HG03442 (cell line): ENCODE measurements around the gene CHTF18.
A peak's percentile ranks its signal among the peaks of the same experiment; 100 is the strongest.
"Not testable (repeated sequence)": the region's sequence is repeated elsewhere in the genome, so short reads cannot be mapped to it uniquely, and the experiment has no call there.

Experiments
- ATAC-seq: cut with Tn5 transposase; IDR thresholded peaks from one replicate; pipeline ENCODE4 v1.9.1; 2021; ENCODE audit warnings: mild to moderate bottlenecking, moderate library complexity; ENCODE audit not compliant: unreplicated experiment

The CHTF18 gene

DNA sequence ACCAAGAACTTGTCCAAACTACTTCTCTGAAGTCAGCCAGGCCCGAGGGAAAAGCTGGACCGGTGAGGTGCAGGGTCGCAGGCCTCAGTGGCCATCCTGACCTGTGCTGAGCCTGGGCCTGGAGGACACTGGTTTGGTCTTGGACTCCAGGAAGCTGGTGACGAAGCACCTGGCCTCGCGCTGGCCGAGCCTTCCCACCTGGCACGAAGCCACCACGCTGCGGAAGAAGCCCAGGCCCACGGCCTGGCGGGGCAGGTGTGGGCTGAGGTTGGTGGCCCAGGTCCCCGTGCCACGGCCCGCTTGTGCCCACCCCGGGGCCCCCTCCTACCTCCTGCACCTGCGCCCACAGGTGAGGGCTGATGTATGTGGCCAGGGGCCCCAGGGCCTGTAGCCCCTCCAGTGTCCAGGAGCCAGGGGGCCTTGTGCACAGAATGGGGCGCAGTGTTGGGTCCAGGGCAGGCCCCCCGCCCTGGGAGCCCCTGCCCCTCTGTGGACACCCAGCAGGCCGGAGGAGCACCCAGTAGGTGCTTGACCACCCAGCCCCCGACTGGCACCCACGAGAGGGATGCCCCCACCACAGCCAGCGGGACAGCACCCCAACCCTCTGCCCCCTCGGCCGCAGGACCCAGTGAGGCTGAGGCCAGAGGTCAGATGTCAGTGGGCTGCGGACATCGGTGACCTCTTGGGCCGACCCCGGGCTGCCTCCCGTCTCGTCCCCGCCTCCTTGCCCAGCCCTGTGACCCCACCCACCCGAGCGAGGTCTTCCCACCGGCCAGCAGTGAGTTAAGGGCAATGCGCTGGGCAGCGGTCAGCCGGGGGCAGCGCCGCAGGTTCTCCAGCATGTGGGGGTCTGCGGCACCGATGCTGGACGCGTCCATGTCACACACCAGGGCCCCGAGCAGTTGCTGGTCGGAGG, 14.1 kb upstream of the CHTF18 start:
- ATAC-seq: no peak

DNA sequence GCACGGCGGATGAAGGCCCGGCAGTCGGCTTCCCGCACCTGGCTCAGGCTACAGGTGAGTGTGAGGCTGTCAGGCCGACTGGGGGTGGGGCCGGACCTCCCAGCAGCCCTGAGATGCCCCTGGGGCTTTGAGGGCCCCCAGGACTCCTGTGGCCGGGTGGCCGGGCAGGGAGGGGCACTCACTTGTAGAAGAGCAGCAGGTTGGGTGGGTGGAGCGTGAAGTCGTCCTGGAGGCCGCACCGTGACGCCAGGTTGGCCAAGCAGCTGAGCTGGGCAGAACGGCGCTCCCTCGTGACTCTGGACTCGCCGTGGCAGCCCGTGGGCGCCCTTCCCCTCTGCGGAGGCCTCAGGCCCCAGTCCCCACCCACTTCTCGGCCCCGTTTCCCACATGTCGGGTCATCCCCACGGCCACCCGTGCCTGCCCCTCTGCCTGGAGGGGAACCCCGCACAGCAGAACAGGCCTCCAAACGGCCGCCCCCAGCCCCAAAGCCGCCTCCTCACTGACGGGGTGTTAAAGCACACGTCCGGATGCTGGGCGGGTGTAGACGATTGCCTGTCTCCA, 13.1 kb upstream of the CHTF18 start:
- no peak for ATAC-seq

DNA sequence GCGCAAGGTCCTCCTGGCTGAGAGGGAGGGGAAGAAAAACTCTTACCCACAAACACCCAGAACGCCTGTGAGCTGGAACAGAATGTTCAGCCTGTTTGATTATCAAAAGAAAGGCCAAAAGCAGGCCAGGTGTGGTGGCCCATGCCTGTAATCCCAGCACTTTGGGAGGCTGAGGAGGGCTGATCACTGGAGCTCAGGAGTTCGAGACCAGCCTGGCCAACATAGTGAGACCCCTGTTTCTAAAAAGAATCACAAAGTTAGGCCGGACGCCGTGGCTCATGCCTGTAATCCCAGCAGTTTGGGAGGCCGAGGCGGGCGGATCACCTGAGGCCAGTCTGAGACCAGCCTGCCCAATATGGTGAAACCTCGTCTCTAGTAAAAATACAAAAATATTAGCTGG, 12.1 kb upstream of the CHTF18 start:
- ATAC-seq: not testable (repeated sequence)

DNA sequence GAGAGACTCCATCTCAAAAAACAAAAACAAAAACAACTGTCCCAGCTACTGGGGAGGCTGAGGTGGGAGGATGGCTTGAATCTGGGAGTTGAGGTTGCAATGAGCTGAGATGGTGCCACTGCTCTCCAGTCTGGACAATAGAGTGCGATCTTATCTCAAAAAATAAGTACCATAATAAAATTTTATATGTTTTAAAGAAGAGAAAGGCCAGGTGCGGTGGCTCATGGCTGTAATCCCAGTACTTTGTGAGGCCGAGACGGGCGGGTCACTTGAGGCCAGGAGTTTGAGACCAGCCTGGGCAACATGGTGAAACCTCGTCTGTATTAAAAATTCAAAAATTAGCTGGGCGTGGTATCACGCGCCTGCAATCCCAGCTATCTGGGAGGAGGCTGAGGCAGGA, 11.6 kb upstream of the CHTF18 start:
- ATAC-seq: no peak

- no peak for ATAC-seq
These were observed 10.6 kb upstream of the CHTF18 start for GRCh38 chr16:777826-778225.

GRCh38 chr16:778447-778846, 10.0 kb upstream of the CHTF18 start:
- no peak for ATAC-seq

- ATAC-seq: no peak
These were observed 9.4 kb upstream of the CHTF18 start for GRCh38 chr16:778909-779527.

DNA sequence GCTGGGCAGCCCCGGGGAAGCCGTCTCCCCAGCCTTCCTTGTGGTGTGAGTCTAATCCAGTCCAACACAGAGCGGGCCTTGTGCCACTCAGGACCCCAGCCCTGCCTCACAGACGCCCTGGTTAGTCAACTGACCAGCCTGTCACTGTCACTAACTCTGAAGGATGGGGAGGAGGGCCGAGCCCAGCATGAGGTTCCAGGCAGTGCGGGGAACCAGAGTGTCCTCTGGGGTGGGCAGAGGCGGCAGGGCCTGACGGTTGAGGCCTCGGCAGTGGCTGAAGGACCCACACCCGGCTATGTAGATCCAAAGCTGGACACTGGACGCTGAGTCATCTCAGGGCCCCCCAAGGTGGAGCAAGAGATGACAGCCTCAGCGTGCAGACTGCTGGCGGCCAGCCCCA, 8.9 kb upstream of the CHTF18 start:
- ATAC-seq: no peak

DNA sequence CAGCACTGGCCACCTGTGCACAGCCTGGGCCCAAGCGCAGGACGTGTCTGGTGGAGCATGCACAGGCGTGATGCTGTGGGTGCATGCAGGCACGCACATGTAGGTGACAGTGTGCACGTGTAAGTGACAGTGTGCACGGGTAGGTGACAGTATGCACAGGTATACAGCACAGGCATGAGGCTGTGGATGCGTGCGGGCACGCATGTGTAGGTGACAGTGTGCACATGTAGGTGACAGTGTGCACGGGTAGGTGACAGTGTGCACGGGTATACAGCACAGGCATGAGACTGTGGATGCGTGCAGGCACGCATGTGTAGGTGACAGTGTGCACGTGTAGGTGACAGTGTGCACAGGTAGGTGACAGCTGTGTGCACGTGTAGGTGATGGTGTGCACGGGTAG, 8.1 kb upstream of the CHTF18 start:
- no peak for ATAC-seq

GRCh38 chr16:781346-782010, 6.9 kb upstream of the CHTF18 start:
- no peak for ATAC-seq

DNA sequence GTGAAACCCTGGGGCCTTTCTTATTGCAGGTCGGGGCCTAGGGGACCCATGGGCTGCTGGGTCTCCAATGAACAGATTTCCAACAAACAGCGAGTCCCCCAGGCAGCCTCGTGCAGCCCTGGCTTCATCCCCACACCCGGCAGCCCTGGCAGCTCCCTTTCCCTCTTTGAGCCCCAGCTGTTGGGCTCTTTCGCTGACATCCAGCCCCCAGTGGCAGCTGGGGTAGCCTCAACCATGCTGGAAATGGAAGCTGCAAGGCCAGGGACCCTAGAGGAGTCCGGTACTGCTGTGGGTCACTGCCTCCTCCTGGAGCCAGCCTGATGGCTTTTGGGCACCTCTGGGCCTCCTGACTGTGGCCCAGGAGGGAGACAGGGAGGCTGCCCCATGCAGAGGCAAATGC, 6.2 kb upstream of the CHTF18 start:
- no peak for ATAC-seq

DNA sequence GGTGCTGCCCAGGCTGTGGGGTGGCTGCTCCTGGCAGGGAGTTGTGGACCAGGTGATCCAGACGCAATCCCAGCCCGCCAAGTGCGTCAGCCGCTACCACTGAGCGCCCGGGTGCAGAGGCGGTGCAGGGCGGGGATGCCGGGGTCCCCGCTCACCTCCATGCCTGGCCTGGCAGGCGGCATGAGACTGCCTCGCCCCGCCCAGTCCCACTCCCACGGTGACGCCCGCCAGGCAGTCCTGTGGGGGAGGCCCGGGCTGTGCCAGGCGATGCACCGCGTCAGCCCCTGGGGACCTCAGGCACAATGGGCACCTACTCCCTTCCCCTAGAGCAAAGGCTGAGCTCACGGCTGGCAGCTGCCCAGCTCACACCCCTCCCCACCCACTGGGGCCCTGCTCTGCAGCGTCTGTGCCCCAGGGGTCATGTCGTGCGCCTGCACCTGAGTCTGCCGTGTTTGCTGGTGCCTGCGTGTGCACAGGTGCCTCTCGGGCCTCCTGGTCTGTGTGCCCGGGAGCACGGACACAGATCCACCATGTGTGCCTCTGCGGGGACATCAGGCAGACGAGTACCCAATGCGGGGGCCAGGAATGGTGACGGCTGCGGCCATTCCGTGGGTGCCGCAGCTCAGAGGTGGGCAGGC, 5.5 kb upstream of the CHTF18 start:
- no peak for ATAC-seq

- ATAC-seq: no peak
These were observed 4.8 kb upstream of the CHTF18 start for GRCh38 chr16:783404-784161.

GRCh38 chr16:784431-784830, 4.0 kb upstream of the CHTF18 start:
- no peak for ATAC-seq

DNA sequence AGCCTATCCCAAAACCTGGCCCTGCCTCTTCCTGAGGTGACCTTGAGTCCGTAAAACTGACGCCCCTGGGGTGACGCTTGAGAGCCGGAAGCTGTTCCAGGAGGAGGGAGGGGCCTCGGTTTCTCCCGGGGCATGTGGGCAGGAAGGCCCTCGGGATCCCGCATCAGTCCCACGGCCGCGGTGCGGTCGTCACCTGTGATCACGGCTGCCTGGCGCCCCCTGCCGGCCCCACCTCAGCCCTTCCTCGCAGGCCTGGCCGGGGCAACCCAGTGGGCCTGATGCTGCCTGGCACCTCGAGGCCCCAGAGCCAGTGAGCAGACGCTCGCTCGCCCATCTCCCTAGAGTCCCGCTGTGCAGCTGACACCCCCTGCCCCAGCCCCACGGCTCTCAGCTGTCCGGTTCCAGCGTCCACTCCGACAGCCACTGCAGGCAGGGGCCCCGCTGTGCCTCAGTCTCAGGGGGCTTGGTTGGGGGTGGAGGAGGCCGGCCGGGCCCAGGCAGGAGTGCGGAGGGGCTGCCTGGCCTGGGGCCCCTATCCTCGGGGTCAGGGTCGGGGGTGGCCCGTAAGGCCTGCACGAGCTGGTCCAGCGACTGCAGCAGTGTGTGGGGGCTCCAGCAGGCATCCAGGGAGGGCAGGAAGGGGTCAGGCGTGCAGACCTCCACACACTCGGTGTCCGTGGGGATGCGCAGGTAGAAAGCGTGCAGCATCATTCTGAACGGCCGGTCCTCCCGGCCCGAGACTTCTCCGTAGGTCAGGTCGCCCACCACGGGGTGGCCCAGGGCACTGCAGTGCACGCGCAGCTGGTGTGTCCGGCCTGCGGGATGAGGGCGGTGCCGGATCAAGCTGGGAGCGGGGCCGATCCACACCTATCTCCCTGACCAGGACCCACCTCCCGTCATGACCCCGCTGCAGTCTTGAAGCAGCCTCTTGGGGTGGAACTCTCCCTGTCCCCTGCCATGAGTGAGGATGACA, 2.6 kb upstream of the CHTF18 start:
- ATAC-seq: no peak

GRCh38 chr16:787321-787966, 976 bp upstream of the CHTF18 start:
- ATAC-seq: no peak

GRCh38 chr16:787978-788398, 432 bp upstream of the CHTF18 start, which contains the start of gene RPUSD1:
TSS of gene RPUSD1 (minus strand) at chr16:788381. CDS start at chr16:787737, 644 bp downstream.
- peak; percentile 22 for ATAC-seq

GRCh38 chr16:789191-789850, 901 bp downstream of the CHTF18 start:
- ATAC-seq: no peak
